GM19240 (cell line): Measurements from ENCODE around the gene NOPCHAP1.

ENCODE experiments used
- DNase-seq: peaks from one replicate; pipeline ENCODE4 v3.0.0; 2011; ENCODE audit warnings: low spot score; ENCODE audit not compliant: insufficient read length

Gene NOPCHAP1

DNA sequence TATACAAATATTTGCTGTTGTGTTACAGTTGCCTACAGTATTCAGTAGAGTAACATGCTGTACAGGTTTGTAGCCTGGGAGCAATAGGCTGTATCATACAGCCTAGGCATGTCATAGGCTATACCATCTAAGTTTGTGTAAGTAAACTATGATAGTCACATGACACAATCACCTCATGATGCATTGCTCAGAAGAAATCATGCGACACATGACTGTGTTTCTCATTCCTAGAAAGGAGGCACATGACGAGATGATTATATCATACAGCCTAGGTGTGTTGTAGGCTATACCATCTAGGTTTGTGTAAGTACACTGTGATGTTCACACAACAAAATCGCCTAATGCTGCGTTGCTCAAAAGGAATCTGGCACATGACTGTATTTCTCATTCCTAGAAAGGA lies 31.9 kb downstream of the NOPCHAP1 start:
- DNase-seq, result no peak

DNA sequence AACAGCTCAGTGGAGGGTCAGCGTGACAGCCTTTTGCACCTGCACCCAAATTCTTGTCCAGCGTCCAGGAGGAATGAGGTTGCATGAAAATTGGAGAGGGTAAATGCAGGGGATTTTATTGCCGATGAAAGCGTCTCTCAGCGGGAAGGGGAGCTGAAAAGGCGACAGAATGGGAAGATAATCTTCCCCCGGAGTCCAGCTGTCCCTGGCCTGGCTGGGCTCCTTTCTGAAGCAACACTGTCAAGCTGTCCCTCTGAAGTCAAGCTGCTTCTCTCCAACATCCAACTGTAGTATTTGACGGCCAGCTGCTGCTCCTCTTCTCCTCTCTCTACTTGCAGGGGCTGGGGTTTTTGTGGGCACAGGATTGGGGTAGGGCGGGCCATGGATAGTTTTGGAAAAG lies 32.7 kb downstream of the NOPCHAP1 start:
- DNase-seq, result no peak

DNA sequence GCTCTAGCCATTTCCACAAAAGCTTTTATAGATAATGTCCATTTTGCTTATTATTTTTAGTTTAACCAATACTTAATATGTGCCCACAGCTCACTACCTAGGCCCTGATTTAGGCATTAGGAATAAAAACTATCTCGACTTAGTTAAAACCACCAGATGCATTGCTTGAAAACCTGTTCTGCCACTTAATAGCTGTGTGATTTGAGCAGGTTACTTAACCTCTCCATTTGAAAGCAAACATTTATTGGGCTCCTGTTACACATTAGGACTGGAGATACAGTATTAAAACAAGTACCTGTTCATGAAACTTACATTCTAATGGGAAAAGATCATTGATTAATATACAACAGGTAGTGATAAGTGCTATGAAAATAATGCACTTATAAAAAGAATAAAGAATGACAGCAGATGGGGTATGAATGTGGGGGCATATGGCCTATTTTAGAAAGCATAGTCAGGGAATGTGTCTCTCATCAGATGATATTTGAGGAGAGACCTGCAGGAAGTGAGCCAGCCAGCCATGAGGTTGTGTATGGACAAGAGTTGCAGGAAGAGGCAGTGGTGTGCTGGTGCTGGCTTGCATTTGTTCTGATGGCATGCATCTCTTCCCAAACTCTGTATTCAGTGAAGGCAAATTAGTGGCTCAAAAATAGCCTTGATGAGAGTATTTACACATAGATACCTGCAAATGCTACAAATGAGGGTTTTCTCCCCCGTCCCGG lies 34.3 kb downstream of the NOPCHAP1 start:
- no peak for DNase-seq

DNA sequence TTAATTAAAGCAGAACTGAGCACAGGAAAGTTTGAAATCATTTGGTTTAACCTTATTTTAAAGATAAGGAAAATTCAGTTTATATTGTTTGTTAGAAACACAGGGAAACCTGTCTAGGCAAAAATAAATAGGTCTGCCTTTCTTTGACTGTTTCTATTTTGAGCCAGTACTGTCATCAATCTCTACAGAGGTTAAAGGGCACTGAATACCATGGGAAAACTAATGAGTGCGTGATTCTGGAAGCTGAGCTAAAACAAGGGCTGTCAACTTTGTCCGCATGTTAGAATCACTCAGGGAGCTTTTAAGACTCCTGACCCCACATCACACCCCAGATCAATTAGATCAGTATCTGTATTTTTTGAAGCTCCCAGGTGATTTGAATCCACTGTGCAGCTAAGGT lies 38.8 kb downstream of the NOPCHAP1 start:
- no peak for DNase-seq

DNA sequence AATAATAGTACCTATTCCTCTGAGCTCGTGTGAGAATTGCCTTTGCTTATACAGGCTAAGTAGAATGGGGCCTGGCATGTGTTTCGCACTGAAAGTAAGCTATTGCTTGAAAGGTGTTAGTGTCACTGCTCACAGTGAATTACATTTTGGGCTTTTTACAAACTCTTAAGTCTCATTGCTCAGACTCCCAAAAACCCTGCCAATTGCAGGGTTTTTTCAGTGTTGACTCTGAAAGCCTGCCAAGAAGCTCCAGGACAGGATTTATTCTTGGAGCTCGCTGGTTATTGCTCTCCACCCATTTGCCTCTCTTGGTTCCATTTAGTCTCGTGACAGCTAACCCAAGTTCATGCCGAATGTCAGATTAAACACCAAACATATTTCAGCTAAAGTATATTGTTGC lies 39.8 kb downstream of the NOPCHAP1 start:
- DNase-seq, result no peak

DNA sequence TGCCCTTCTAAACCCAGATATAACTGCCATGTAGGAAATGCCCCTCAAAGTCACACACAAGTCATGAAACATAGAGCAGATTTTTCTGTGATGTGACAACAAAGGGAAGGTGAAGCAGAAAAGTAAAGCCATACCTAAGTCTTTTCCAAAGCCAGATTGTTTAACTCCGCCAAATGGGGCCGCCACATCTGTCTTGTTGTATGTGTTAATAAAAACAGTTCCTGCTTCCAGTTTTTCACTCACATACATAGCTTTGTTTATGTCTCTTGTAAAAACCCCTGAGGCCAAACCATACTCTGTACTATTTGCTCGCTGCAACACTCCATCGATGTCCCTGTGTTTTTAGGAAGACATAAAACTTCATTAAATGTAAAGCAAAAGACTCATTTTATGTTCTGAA lies 40.3 kb downstream of the NOPCHAP1 start:
- DNase-seq, result no peak

DNA sequence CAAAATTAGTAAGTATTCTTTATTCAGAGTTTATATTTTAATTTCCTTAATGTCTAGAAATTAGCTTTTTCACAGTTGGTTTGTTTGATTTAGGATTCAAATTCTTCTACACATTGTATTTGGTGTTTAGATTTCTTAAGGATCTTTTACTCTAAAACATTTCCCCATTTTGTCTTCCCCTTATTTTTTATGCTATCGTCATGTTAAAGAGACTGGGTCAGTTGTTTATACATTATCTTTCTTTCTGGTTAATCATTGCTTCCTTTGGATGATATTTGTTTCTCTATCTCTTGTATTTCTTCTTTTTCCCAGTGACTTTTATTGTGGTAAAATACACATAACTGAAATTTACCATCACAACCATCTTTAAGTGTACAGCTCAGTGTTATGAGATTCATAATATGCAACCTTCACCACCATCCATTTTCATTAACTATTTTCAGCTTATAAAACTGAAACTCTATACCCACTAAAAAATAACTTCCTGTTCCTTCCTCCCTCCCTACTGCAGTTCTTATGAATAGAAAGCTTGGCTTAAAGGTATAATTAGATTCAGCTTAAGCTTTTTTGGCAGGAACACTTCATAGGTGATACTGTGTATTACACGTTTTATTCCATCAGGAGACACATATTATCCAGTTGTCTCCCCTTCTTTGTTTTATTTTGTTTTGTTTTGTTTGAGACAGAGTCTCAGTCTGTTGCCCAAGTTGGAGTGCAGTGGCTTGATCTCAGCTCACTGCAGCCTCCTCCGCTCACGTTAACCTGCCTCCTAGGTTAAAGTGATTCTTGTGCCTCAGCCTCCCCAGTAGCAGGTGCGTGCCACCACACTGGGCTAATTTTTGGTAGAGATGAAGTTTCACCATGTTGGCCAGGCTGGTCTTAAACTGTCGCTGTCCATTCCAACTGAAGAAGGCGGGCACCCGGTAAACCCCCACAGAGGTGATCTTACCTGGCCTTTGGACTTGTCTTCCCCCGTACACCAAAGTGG lies 45.0 kb downstream of the NOPCHAP1 start:
- DNase-seq, result no peak

DNA sequence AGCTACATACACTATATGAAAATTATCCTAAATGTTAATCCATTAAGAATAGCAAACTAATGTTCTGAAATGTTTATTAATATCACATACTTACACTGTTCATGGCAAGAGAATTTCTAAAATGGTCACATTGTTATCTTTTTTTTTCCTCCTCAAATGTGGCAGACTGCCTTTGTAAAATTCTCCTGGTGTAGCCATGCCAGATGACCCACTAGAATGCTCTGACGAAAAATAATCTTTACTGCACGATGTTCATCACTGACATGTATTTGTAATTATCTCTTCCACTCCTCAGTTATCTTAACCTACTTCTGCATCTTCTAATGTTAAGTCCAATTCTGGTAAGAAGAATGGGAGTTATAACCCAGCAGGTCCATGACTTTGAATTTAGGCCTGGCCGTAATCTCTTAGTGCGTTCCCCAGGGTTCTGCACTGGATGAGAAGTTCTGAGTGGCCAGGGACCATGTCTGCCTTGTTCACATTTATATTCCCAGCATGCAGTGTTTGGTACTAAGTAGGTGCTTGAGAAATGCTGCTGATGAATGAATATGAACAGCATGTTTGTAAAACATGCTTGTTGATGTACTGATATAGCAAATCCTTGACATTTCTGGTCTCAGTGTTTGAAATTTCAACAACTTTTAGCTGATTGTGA lies 46.7 kb downstream of the NOPCHAP1 start:
- DNase-seq, result no peak

DNA sequence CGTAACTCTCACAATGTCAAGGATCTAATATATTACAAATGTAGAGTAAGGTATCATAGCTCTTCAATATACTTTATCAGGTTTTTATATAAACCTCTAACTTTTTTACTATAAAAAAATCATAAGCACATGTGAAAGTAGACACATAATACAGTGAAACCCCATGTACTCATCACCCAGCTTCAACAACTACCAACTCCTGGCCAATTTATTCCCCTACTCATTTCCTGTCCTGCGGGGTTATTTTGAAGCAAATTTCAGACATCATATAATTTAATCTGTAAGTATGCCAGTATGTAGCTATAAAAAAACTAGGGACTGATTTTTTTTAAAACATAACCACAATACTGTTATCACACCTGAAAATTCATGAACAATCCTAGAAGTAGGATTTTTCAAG lies 47.7 kb downstream of the NOPCHAP1 start:
- no peak for DNase-seq
